Activated CD4-positive, alpha-beta memory T cell treated with anti-CD3 and anti-CD28 coated beads, Interleukin-2, amount 10 ng/mL, durations not matched to agents 7 days and 5 days (primary cell): ENCODE results near the gene TMEM45B. TPM values are rescaled to one million over a fixed set of nuclear protein-coding genes. Genes with fewer than 3 reads are reported as not detected.
"Not testable (repeated sequence)": the region's sequence is repeated elsewhere in the genome, so short reads cannot be mapped to it uniquely, and the experiment has no call there.

Source experiments
- CTCF ChIA-PET: fragments of 350-600 bp; sonication (Branson Sonifier 250); formaldehyde crosslinking; loops from one replicate; lab custom pipeline; 2021; ENCODE audit warnings: antibody characterized with exemption, inconsistent platforms; lab: Charles Lee
- POLR2A ChIA-PET: fragments of 350-600 bp; sonication (Branson Sonifier 250); formaldehyde crosslinking; loops from one replicate; lab custom pipeline; 2021; ENCODE audit warnings: antibody characterized with exemption; lab: Charles Lee
- DNase-seq: peaks from one replicate; pipeline ENCODE4 v3.0.0-alpha.2; 2020
- H3K27ac Mint-ChIP-seq: one replicate; pipeline ENCODE4 v1.8.0; 2021; ENCODE audit warnings: mild to moderate bottlenecking, mixed read lengths
- H3K27me3 Mint-ChIP-seq: one replicate; pipeline ENCODE4 v1.8.0; 2021; ENCODE audit warnings: mixed read lengths
- H3K36me3 Mint-ChIP-seq: one replicate; pipeline ENCODE4 v1.8.0; 2021; ENCODE audit warnings: low read depth, mixed read lengths
- H3K4me1 Mint-ChIP-seq: one replicate; pipeline ENCODE4 v1.8.0; 2021; ENCODE audit warnings: mixed read lengths
- H3K4me3 Mint-ChIP-seq: one replicate; pipeline ENCODE4 v1.8.0; 2021; ENCODE audit warnings: mild to moderate bottlenecking, mixed read lengths
- H3K9me3 Mint-ChIP-seq: one replicate; pipeline ENCODE4 v1.8.0; 2021; ENCODE audit warnings: mixed read lengths
- total RNA-seq, 2 experiments: library from RNA; stranded (reverse); gene quantifications; one replicate each; pipeline ENCODE4 v1.2.3, GENCODE V29; 2021

TMEM45B gene
- total RNA-seq, 2 experiments from 2014 or later = 3.1 to 3.3 TPM

GRCh38 chr11:129865701-129866100 is 50.1 kb downstream of the TMEM45B start:
- POLR2A ChIA-PET = no interaction called here
- H3K27ac Mint-ChIP-seq = no peak overlapping the region

GRCh38 chr11:129866311-129866710 is 50.7 kb downstream of the TMEM45B start:
- Mint-ChIP-seq H3K27ac (no peak overlapping the region), H3K4me1 (peaks cover 10% of the 10 kb centered on the region), H3K36me3 (peaks cover 79% of the 10 kb centered on the region), H3K27me3 (no peaks in the 10 kb centered on the region), H3K9me3 (no peaks in the 10 kb centered on the region), H3K4me3 (no peak overlapping the region)
- ChIA-PET POLR2A (no interaction called here), CTCF (no interaction called here)
- no peak for DNase-seq

More at GRCh38 chr11:129865701-129866100, 50.1 kb downstream of the TMEM45B start:
- no peak overlapping the region for H3K4me3 Mint-ChIP-seq
- CTCF ChIA-PET = no interaction called here
- no peak for DNase-seq
- peaks cover 11% of the 10 kb centered on the region for H3K4me1 Mint-ChIP-seq
- no peaks in the 10 kb centered on the region for H3K9me3 Mint-ChIP-seq
- H3K27me3 Mint-ChIP-seq = no peaks in the 10 kb centered on the region
- peaks cover 77% of the 10 kb centered on the region for H3K36me3 Mint-ChIP-seq

GRCh38 chr11:129868626-129869025 is 53.0 kb downstream of the TMEM45B start:
- H3K4me1 Mint-ChIP-seq, H3K9me3 Mint-ChIP-seq, H3K4me3 Mint-ChIP-seq, DNase-seq, CTCF ChIA-PET, H3K27ac Mint-ChIP-seq, H3K27me3 Mint-ChIP-seq: not testable (repeated sequence)
- POLR2A ChIA-PET = interaction anchor here (1.3 kb wide), 1 partner anchor 26 kb away, joined by 3 read pairs; no protein-coding TSS in a partner anchor
- peaks cover 84% of the 10 kb centered on the region for H3K36me3 Mint-ChIP-seq

- Mint-ChIP-seq H3K36me3 (peaks cover 83% of the 10 kb centered on the region), H3K27me3 (no peaks in the 10 kb centered on the region), H3K9me3 (no peaks in the 10 kb centered on the region), H3K27ac (no peak overlapping the region), H3K4me1 (peaks cover 4% of the 10 kb centered on the region), H3K4me3 (no peak overlapping the region)
- ChIA-PET POLR2A (interaction anchor here (1.5 kb wide), 1 partner anchor 23 kb away, joined by 3 read pairs; the partner anchor contains the start of gene NFRKB), CTCF (interaction anchor here (1.3 to 1.8 kb wide), 2 partner anchors 10 to 261 kb away, joined by 3 to 4 read pairs; no protein-coding TSS in a partner anchor)
- no peak for DNase-seq
These were observed 56.3 kb downstream of the TMEM45B start for GRCh38 chr11:129871914-129872313.

GRCh38 chr11:129880311-129880710 is 64.7 kb downstream of the TMEM45B start:
- ChIA-PET POLR2A (interaction anchor here (2.3 kb wide), 1 partner anchor 14 kb away, joined by 6 read pairs; no protein-coding TSS in a partner anchor), CTCF (interaction anchor here (0.9 to 2.7 kb wide), 2 partner anchors 8 to 252 kb away, joined by 3 to 35 read pairs; no protein-coding TSS in a partner anchor)
- no peaks in the 10 kb centered on the region for H3K27me3 Mint-ChIP-seq
- H3K27ac Mint-ChIP-seq = no peak overlapping the region
- DNase-seq = no peak
- no peak overlapping the region for H3K4me3 Mint-ChIP-seq
- no peaks in the 10 kb centered on the region for H3K4me1 Mint-ChIP-seq
- H3K36me3 Mint-ChIP-seq = peaks cover 86% of the 10 kb centered on the region
- H3K9me3 Mint-ChIP-seq = no peaks in the 10 kb centered on the region

- Mint-ChIP-seq H3K4me3 (no peak overlapping the region), H3K9me3 (no peaks in the 10 kb centered on the region), H3K36me3 (peaks cover 87% of the 10 kb centered on the region), H3K4me1 (no peaks in the 10 kb centered on the region), H3K27me3 (no peaks in the 10 kb centered on the region), H3K27ac (no peak overlapping the region)
- peak; percentile 47 for DNase-seq
- CTCF ChIA-PET = interaction anchor here (0.5 to 2.7 kb wide), 11 partner anchors 9 to 265 kb away, joined by 3 to 35 read pairs (median 4); partner anchors contain the start of gene APLP2
- POLR2A ChIA-PET = interaction anchor here (1.6 kb wide), 1 partner anchor 13 kb away, joined by 4 read pairs; no protein-coding TSS in a partner anchor
These were observed 66.0 kb downstream of the TMEM45B start for GRCh38 chr11:129881570-129882170.

- no peak overlapping the region for H3K27ac Mint-ChIP-seq
- CTCF ChIA-PET = interaction anchor here (1.9 kb wide), 1 partner anchor 248 kb away, joined by 5 read pairs; no protein-coding TSS in a partner anchor
- H3K4me1 Mint-ChIP-seq = peaks cover 24% of the 10 kb centered on the region
These were observed 68.9 kb downstream of the TMEM45B start for GRCh38 chr11:129884581-129884980.

GRCh38 chr11:129885381-129885780 is 69.7 kb downstream of the TMEM45B start:
- Mint-ChIP-seq H3K27ac (no peak overlapping the region), H3K27me3 (no peaks in the 10 kb centered on the region), H3K9me3 (no peaks in the 10 kb centered on the region), H3K36me3 (peaks cover 87% of the 10 kb centered on the region), H3K4me1 (peaks cover 28% of the 10 kb centered on the region), H3K4me3 (no peak overlapping the region)
- CTCF ChIA-PET = interaction anchor here (1.4 to 1.9 kb wide), 2 partner anchors 10 to 247 kb away, joined by 4 to 5 read pairs; no protein-coding TSS in a partner anchor
- POLR2A ChIA-PET = interaction anchor here (0.6 to 1.8 kb wide), 2 partner anchors 84 to 118 kb away, joined by 3 to 5 read pairs; partner anchors contain the start of gene PRDM10
- no peak for DNase-seq

More at GRCh38 chr11:129884581-129884980, 68.9 kb downstream of the TMEM45B start:
- POLR2A ChIA-PET = interaction anchor here (1.8 kb wide), 1 partner anchor 119 kb away, joined by 5 read pairs; the partner anchor contains the start of gene PRDM10
- Mint-ChIP-seq H3K36me3 (peaks cover 85% of the 10 kb centered on the region), H3K27me3 (no peaks in the 10 kb centered on the region), H3K4me3 (no peak overlapping the region), H3K9me3 (no peaks in the 10 kb centered on the region)
- no peak for DNase-seq

GRCh38 chr11:129888451-129888850 is 72.8 kb downstream of the TMEM45B start:
- POLR2A ChIA-PET = interaction anchor here (1.3 kb wide), 1 partner anchor 14 kb away, joined by 3 read pairs; no protein-coding TSS in a partner anchor
- H3K27ac Mint-ChIP-seq = peak overlapping the region; percentile 75
- no peaks in the 10 kb centered on the region for H3K27me3 Mint-ChIP-seq
- no peaks in the 10 kb centered on the region for H3K9me3 Mint-ChIP-seq
- CTCF ChIA-PET = interaction anchor here (1.0 to 1.5 kb wide), 3 partner anchors 9 to 244 kb away, joined by 3 to 5 read pairs (median 3); no protein-coding TSS in a partner anchor
- H3K4me3 Mint-ChIP-seq = no peak overlapping the region
- H3K4me1 Mint-ChIP-seq = peaks cover 41% of the 10 kb centered on the region
- peaks cover 78% of the 10 kb centered on the region for H3K36me3 Mint-ChIP-seq
- peak; percentile 48 for DNase-seq

GRCh38 chr11:129894278-129895125 is 78.9 kb downstream of the TMEM45B start:
- H3K4me3 Mint-ChIP-seq = peak overlapping the region; percentile 90
- ChIA-PET POLR2A (interaction anchor here (0.7 to 3.1 kb wide), 8 partner anchors 13 to 109 kb away, joined by 3 to 30 read pairs (median 4); partner anchors contain the start of genes PRDM10 and TMEM45B), CTCF (interaction anchor here (0.9 to 2.7 kb wide), 4 partner anchors 41 to 261 kb away, joined by 3 to 13 read pairs (median 6); no protein-coding TSS in a partner anchor)
- H3K4me1 Mint-ChIP-seq = peaks cover 39% of the 10 kb centered on the region
- H3K36me3 Mint-ChIP-seq = peaks cover 32% of the 10 kb centered on the region
- no peak for DNase-seq
- no peaks in the 10 kb centered on the region for H3K9me3 Mint-ChIP-seq
- H3K27me3 Mint-ChIP-seq = peaks cover 3% of the 10 kb centered on the region
- peak overlapping the region; percentile 77 for H3K27ac Mint-ChIP-seq

GRCh38 chr11:129895126-129896041 is 79.7 kb downstream of the TMEM45B start, which contains the start of gene NFRKB:
NFRKB (minus strand) TSS chr11:129895578; CDS start chr11:129892849, 2,729 bp downstream.
- peaks cover 3% of the 10 kb centered on the region for H3K27me3 Mint-ChIP-seq
- ChIA-PET POLR2A (interaction anchor here (0.7 to 3.1 kb wide), 9 partner anchors 9 to 108 kb away, joined by 3 to 30 read pairs (median 4); partner anchors contain the start of genes PRDM10 and TMEM45B), CTCF (interaction anchor here (0.5 to 2.7 kb wide), 6 partner anchors 9 to 318 kb away, joined by 3 to 13 read pairs (median 4); no protein-coding TSS in a partner anchor)
- H3K4me1 Mint-ChIP-seq = peaks cover 34% of the 10 kb centered on the region
- peak within 1 kb of the TSS; percentile 77 for H3K27ac Mint-ChIP-seq
- H3K36me3 Mint-ChIP-seq = peaks cover 23% of the 10 kb centered on the region
- DNase-seq = peak; percentile 89
- H3K9me3 Mint-ChIP-seq = no peaks in the 10 kb centered on the region
- H3K4me3 Mint-ChIP-seq = peak within 1 kb of the TSS; percentile 90
